Vagina (tissue), 2 donors: ENCODE results near the gene GCH1. TPM values are rescaled to one million over a fixed set of nuclear protein-coding genes. Genes with fewer than 3 reads are reported as not detected.

Experiments used
- DNase-seq, 2 donors: peaks; one replicate each; pipeline ENCODE4 v3.0.0-alpha.2; 2017; ENCODE audit errors: extremely low spot score in 2 of 2
- H3K27ac ChIP-seq: fragments of 200-600 bp; sonication (generic); one replicate; pipeline ENCODE4 v1.5.1; 2019
- H3K27me3 ChIP-seq: fragments of 200-600 bp; sonication (generic); one replicate; pipeline ENCODE4 v1.5.1; 2019
- H3K36me3 ChIP-seq, 2 donors: fragments of 200-600 bp; sonication (generic); one replicate each; pipeline ENCODE4 v1.5.1; 2017 to 2019
- H3K4me1 ChIP-seq: fragments of 200-600 bp; sonication (generic); one replicate; pipeline ENCODE4 v1.5.1; 2019
- H3K4me3 ChIP-seq, 2 donors: fragments of 200-600 bp; sonication (generic); 1 replicate in 1 of 2; 2 replicates in 1 of 2; pipeline ENCODE4 v1.5.1; 2016 to 2019
- H3K9me3 ChIP-seq: fragments of 200-600 bp; sonication (generic); one replicate; pipeline ENCODE4 v1.5.1; 2019
- POLR2A ChIP-seq, 2 donors: fragments of 450-650 bp; IDR thresholded peaks; one replicate each; pipeline ENCODE4 v1.6.1; 2017; ENCODE audit warnings: antibody characterized with exemption in 2 of 2, mild to moderate bottlenecking in 2 of 2, moderate library complexity in 2 of 2
- POLR2AphosphoS5 ChIP-seq, 2 donors: sonication (generic); formaldehyde crosslinking; IDR thresholded peaks; one replicate each; pipeline ENCODE4 v1.9.0; 2017; ENCODE audit warnings: antibody characterized with exemption in 2 of 2, mild to moderate bottlenecking in 2 of 2, low read depth in 1 of 2; ENCODE audit not compliant: insufficient read depth in 1 of 2
- intact Hi-C: fragments of 100-400 bp; cut with DNase I; formaldehyde crosslinking; loops from one replicate; pipeline ENCODE4 v1.15.1; 2023
- total RNA-seq: library from RNA; depleted of rRNA; stranded (reverse); fragments of >200 nt; gene quantifications from one replicate; pipeline ENCODE4 v1.2.3, GENCODE V29; 2016
- TF ChIP-seq, protein P1 (sequence below), 3 experiments: fragments of 450-650 bp in 2 of 3; fragments of 200-600 bp in 1 of 3; sonication (generic) in 1 of 3; IDR thresholded peaks; one replicate each; pipeline ENCODE4 v1.5.1; 2017 to 2019; ENCODE audit warnings: antibody characterized with exemption in 3 of 3, mild to moderate bottlenecking in 2 of 3, moderate library complexity in 2 of 3

Gene GCH1
- total RNA-seq, 1 donor from 2014 or later = 22.1 TPM

- intact Hi-C loops = no loop called here
- H3K4me1 ChIP-seq = no peaks in the 10 kb centered on the region
Observed at GRCh38 chr14:54922598-54922997, 20.0 kb upstream of the GCH1 start.

DNA sequence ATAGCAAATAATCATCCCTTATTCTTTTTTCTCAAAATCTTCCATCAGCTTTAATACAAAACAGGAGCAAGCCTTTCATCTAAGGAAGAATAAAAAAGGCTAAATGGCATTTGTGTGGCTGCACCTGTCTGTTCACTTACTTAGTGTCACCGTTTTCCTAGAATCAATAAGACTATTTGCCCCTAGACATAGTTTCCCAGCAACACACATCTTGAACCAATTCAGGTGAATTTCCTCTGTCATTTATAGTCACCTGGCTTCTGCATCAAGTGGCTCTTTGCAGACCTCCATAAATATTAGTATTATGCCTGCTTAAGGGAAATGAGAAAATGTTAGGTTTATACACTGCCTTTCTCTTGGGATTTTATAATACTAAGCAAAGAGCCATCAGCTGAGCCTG lies 17.4 kb upstream of the GCH1 start:
- TF ChIP-seq POLR2A (IDR thresholded peaks at IDR 0.05) = no peak
- TF ChIP-seq, protein P1, sequence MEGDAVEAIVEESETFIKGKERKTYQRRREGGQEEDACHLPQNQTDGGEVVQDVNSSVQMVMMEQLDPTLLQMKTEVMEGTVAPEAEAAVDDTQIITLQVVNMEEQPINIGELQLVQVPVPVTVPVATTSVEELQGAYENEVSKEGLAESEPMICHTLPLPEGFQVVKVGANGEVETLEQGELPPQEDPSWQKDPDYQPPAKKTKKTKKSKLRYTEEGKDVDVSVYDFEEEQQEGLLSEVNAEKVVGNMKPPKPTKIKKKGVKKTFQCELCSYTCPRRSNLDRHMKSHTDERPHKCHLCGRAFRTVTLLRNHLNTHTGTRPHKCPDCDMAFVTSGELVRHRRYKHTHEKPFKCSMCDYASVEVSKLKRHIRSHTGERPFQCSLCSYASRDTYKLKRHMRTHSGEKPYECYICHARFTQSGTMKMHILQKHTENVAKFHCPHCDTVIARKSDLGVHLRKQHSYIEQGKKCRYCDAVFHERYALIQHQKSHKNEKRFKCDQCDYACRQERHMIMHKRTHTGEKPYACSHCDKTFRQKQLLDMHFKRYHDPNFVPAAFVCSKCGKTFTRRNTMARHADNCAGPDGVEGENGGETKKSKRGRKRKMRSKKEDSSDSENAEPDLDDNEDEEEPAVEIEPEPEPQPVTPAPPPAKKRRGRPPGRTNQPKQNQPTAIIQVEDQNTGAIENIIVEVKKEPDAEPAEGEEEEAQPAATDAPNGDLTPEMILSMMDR (IDR thresholded peaks at IDR 0.05) = no peak
- no peak for TF ChIP-seq POLR2AphosphoS5 (IDR thresholded peaks at IDR 0.05; ENCODE audit: insufficient read depth in 1 of 2, low read depth in 1 of 2)
- no peak overlapping the region for H3K27ac ChIP-seq
- H3K27me3 ChIP-seq = no peaks in the 10 kb centered on the region
- H3K9me3 ChIP-seq = no peaks in the 10 kb centered on the region
- no peaks in the 10 kb centered on the region for H3K36me3 ChIP-seq
- intact Hi-C loops = no loop called here
- no peaks in the 10 kb centered on the region for H3K4me1 ChIP-seq
- DNase-seq = no peak
- H3K4me3 ChIP-seq = no peak overlapping the region

More at GRCh38 chr14:54922598-54922997, 20.0 kb upstream of the GCH1 start:
- TF ChIP-seq POLR2A (IDR thresholded peaks at IDR 0.05) (no peak), POLR2AphosphoS5 (IDR thresholded peaks at IDR 0.05; ENCODE audit: insufficient read depth in 1 of 2, low read depth in 1 of 2) (no peak)
- TF ChIP-seq, protein P1 (IDR thresholded peaks at IDR 0.05) = no peak
- no peaks in the 10 kb centered on the region for H3K36me3 ChIP-seq
- DNase-seq = no peak
- no peaks in the 10 kb centered on the region for H3K27me3 ChIP-seq
- no peaks in the 10 kb centered on the region for H3K9me3 ChIP-seq
- no peak overlapping the region for H3K27ac ChIP-seq
- no peak overlapping the region for H3K4me3 ChIP-seq

DNA sequence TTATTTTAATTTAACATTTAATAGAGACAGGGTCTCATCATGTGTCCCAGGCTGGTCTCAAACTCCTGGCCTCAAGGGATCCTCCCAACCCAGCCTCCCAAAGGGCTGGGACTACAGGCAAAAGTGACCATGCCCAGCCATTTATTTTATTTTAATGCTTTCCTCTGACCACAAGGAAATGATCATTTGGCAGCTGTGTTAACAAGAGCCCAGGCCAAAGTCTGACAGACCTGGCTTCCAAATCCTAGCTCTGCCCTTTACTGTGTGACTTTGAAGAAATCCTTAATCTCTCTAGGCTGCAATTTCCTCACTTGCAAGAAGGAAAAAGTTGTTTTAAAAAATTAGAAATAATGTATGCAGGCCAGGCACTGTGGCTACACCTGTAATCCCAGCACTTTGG lies 16.7 kb upstream of the GCH1 start:
- TF ChIP-seq POLR2AphosphoS5 (IDR thresholded peaks at IDR 0.05; ENCODE audit: insufficient read depth in 1 of 2, low read depth in 1 of 2) (no peak), POLR2A (IDR thresholded peaks at IDR 0.05) (no peak)
- TF ChIP-seq, protein P1 (IDR thresholded peaks at IDR 0.05) = no peak
- intact Hi-C loops = no loop called here
- DNase-seq = no peak

DNA sequence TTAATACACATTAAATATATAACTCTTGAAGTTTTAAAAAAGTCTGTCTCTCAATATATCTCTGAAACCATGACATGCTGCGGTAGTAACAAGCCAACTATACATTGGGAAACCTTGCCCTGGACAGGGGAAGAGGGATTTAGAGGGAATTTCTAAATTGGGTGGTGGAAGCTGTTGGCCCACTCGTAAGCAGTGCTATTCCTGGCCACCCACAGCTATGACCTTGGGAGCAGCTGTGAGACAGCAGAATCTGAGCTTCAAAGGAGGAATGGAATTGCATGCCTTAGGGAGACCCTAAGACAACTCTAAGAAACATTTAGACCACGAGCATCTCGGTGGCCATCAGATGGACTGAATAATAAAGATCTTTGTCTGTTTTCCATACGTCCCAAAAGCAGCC lies 15.8 kb upstream of the GCH1 start:
- Histone ChIP-seq H3K27ac (no peak overlapping the region), H3K27me3 (no peaks in the 10 kb centered on the region), H3K36me3 (no peaks in the 10 kb centered on the region), H3K4me1 (no peaks in the 10 kb centered on the region), H3K9me3 (no peaks in the 10 kb centered on the region), H3K4me3 (no peak overlapping the region)
- no peak for DNase-seq
- intact Hi-C loops = no loop called here
- TF ChIP-seq, protein P1 (IDR thresholded peaks at IDR 0.05) = no peak
- TF ChIP-seq POLR2AphosphoS5 (IDR thresholded peaks at IDR 0.05; ENCODE audit: insufficient read depth in 1 of 2, low read depth in 1 of 2) (no peak), POLR2A (IDR thresholded peaks at IDR 0.05) (no peak)

More for the DNA sequence above, 16.7 kb upstream of the GCH1 start:
- no peaks in the 10 kb centered on the region for H3K27me3 ChIP-seq
- no peaks in the 10 kb centered on the region for H3K4me1 ChIP-seq
- H3K27ac ChIP-seq = no peak overlapping the region
- no peaks in the 10 kb centered on the region for H3K9me3 ChIP-seq
- no peak overlapping the region for H3K4me3 ChIP-seq
- H3K36me3 ChIP-seq = no peaks in the 10 kb centered on the region

GRCh38 chr14:54916101-54916500 lies 13.5 kb upstream of the GCH1 start:
- TF ChIP-seq, protein P1 (IDR thresholded peaks at IDR 0.05) = no peak
- TF ChIP-seq POLR2AphosphoS5 (IDR thresholded peaks at IDR 0.05; ENCODE audit: insufficient read depth in 1 of 2, low read depth in 1 of 2) (no peak), POLR2A (IDR thresholded peaks at IDR 0.05) (no peak)
- Histone ChIP-seq H3K27me3 (no peaks in the 10 kb centered on the region), H3K27ac (no peak overlapping the region), H3K36me3 (no peaks in the 10 kb centered on the region), H3K4me3 (no peak overlapping the region), H3K9me3 (no peaks in the 10 kb centered on the region), H3K4me1 (no peaks in the 10 kb centered on the region)
- intact Hi-C loops = no loop called here
- no peak for DNase-seq
